Activated CD4-positive, alpha-beta T cell treated with anti-CD3 and anti-CD28 coated beads for 1 hour (primary cell): ENCODE data around the gene GPR173.

ENCODE experiments used
- DNase-seq: peaks from one replicate; pipeline ENCODE4 v3.0.0-alpha.2; 2020

GPR173 gene

DNA sequence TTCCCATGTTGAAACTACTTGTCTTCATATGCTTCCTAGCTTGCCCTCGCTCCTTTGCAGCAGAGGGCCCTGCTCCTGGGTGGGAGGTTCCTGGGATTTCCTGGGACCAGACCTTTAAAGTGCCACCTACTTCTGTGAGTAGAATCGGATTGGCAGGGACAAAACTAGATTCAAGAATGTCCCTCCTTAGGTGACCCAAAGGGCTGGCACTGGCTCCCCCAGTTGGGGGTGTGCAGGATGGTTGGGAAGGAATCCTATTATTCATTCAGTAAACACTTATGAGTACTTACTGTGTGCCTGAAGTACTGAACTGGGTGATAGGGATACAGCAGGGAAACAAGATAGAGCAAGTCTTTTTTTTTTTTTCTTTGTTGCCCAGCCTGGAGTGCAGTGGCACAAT lies 42.8 kb downstream of the GPR173 start:
- DNase-seq, result no peak

DNA sequence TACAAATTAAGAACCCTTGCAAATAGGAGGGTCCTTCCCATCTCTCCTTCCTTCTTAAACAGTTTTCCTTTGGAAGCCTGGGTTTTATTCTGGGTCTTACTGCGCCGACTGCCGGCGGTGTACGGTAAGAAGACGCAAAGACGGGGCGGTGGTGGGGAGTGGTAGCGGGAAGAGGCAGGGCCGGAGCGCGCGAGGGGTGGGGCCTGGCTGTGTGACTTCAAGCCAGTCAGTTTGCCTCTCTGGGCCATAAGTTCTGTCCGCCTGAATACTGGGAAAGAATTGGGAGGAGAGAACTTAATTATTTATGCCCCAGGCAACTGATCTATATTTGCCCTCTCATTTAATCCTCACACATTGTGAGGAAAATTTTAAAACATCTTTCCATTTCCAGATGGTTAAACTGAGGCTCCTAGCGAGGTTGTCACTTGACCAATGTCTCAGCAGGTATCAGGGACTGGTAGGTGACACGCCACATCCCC lies 44.6 kb downstream of the GPR173 start:
- DNase-seq, result peak; percentile 57

DNA sequence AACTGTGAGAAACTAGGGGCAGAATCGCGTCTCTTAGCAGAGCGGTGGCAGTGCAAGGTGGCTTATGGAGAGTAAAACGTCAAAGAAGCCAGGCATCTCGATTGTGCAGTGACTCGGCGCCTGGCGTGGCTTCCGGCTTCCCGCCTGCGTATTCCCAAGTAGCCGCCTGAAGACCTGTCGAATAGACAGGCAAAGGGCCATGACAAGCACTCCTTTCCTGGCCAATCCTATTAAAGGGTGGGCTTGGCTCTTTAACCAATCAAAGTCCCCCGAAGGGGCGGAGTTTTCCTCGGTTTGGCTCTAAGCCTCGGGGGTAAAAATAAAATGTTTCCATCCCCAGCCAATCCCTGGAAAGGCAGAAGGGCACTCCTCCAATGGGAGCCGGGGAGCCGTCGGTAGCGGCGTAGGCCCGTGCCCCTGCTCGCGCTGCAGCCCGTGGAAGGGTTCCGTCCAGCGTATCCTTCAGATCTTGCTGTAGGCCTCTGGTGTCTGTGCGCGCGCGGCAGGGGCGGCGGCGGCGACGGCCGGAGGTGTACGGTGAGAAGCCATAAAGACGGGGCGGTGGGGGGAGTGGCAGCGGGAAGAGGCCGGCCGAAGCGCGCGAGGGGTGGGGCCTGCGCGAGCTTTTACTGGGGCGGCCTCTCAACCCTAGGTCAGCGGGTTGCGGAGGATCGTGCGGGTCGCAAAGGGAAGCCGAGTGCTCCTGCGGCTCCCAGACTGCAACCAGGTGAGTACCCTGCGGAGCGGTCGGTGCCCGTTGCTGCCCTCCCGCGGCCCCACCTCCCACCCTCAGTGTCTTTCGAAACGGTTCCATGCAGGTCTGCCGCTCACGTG lies 45.4 kb downstream of the GPR173 start, which contains the start of gene KANTR:
TSS of gene KANTR (plus strand) at position 395 of the 834 bp plus-strand sequence. CDS start 30,131 bp downstream, outside the sequence.
- peak; percentile 59 for DNase-seq

DNA sequence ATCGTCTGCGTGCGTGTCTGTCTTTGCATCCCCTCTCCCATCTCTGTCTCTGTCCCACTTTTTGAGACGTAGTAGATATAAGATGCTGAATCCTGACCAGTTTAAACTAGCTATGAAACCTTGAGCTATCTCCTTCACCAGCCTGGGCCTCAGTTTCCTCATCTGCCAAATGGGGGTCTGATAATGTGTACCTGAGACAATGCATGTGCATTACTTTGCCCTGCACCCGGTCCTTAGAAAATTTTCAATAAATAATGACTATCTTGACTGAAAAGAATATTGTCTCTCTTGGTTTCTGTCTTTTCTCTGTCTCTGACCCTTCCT lies 46.0 kb downstream of the GPR173 start:
- DNase-seq, result no peak

DNA sequence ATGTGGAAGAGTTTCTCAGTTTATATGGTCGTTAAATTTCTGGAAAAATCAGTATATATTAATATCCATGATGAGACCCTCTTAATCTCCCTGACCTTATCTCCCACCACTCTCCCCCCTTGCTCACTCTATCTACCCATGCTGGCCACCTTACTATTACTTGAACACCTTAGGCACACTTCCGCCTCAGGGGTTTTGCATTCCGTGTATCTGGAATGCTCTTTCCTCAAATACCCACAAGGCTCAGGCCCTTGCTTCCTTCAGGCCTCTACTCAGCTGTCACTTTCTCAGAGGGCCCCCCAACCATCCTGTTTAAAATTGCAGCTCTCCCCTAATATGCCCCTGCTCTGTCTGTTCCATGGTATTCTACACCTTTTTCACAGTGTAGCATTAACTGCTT lies 47.2 kb downstream of the GPR173 start:
- DNase-seq, result no peak

DNA sequence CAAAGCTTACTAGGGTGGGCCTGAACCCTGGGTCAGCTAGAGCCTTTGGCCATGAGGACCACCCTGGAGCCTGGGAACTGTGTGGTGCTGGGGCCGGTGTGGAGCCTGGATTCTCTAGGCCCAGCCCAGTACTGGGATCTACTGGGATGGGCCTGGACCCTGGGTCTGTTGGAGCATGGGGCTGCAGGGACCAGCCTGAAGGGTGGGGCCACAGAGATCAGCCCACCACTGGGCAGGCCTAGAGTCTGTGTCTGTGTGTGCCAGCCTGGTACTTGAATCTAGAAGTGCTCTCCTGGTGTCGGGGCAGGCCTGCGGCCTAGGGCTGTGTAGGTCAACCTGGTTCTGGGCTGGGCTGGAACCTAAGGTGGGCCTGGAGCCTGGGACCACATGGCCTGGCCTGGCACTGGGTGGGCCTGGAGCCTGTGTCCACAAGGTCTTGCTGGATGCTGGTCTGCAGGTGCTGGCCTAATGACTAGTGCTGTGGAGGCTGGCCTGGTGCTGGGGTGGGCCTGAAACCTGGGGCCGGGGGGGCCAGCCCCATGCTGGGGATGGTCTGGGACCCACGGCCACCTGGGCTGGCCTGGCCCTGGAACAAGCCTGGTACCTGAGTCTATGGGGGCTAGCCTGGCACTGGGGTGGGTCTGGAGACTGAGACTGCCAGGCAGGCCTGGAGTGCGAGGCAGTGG lies 66.4 kb downstream of the GPR173 start:
- DNase-seq, result no peak

DNA sequence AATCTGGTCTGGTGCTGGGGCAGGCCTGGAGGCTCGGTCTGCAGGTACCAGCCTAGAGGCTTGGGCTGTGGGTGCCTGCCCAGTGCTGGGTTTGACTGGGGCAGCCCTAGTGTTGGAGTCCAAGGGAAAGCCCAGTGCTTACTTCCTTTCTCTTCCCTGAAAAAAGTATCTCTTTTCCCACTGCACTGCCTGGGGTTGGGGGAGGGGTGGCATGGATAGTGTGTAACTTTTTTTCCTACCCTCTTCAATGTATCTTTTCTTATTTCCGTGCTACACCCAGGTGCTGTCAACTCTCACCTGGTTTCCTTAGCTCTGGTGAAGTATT lies 66.9 kb downstream of the GPR173 start:
- no peak for DNase-seq

DNA sequence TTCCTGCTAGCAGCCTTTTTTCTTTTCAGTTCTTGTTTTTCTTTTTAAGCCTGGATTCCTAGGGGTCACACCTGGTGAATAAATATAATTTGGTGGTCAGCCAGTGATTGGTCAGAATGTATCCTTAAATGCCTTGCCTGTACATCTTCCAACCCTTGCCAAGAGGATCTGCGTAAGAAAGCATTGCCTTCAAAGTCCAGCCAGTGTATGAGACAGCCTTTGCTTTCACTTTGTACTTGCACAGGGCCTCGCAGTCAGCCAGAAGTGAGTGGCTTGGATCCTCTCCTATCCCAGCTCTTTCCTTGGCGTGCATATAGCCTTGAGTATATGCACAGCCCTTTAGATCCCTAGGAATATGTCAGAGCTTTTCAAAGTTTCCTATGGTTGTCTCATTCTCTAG lies 67.5 kb downstream of the GPR173 start:
- no peak for DNase-seq

DNA sequence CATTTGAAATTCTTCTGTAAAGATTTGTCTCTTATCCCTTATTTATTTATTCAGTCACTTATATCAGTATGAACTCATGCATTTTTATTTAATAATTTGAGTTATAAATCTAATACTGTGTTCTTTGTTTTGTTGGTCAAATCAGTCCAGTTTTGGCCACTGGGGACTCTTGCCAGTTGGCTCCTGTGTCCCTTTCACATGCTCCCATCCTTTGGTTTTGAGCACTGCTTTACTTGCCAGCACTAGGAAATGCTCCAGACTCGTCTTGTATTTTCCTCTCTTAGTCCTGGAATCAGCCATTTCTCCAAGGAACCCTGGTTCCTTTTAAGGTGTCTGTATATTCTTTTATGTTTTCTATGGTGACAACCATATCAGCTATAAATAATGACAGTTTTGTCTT lies 73.4 kb downstream of the GPR173 start:
- no peak for DNase-seq

DNA sequence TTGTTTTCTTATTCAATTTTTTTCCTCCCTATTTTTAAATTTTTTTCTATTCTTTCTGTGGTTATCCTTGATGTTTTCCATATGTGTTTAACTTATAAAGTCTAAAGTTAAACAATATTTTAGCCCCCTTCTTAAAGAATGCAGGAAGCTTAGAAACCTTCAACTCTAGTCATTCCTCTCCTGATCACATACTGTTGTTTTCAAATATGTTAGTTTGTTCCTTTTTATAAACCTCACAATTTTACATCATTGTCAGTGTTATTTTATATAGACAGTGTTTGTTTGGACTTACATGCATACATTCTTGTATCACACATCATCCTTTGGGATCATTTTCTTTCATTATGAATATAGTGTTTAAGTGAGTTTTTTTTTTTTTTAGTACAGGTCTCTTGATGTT lies 76.9 kb downstream of the GPR173 start:
- DNase-seq, result no peak

DNA sequence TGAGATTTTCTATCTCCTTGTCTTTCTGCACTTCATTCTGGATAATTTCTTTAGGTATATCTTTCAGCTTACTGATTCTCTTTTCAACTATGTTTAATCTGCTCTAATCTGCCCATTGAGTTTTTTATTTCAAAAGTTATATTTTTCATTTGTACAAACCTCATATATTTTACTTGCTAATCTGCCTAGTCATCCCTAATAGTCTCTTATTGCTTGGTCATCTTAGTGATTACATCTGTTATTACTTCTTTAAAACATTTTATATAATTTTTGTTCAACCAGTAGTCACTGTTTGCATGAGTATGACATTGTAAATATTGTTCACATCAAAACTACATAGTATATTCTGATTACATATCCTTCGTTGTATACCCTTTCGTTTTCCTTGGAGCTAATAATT lies 77.8 kb downstream of the GPR173 start:
- DNase-seq, result no peak

DNA sequence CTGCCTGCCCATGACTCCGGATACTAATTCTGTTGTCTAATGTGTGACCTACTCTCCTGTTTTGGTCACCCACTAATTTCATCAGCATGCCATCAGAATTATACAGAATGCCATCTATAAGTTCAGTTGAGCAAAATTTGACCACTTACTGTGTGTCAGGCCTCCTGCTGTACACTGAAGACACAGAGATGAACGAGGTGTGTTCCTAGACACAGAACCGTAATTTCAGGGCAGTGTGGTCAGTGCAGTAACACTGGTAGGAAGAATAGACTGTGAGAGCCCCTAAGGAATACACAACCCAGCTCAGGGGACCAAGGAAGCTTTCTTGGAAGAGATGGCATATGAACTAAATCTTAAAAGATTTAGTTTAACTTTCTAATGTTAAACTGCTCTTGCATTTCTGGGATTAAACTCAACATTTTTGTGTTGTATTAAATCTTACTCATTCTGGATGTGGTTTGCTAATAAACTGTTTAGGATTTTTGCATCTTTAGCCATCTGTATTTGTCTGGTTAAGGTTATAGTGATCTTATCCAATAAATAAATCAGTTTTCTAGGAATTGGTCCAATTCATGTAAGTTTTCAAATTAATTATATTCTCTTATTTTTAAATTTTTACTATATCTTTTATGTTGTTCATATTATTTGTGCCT lies 79.6 kb downstream of the GPR173 start:
- no peak for DNase-seq
